GM12872 (cell line): ENCODE results near the gene PITPNM3.
A peak's percentile ranks its signal among the peaks of the same experiment; 100 is the strongest.

Source experiments
- CTCF ChIP-seq: IDR thresholded peaks from 3 replicates; pipeline ENCODE4 v1.5.1; 2011; ENCODE audit warnings: low read depth, mild to moderate bottlenecking, low read length, moderate library complexity; ENCODE audit not compliant: insufficient read depth

The PITPNM3 gene

GRCh38 chr17:6413065-6413464, 143.3 kb downstream of the PITPNM3 start:
- TF ChIP-seq CTCF = peak; percentile 57

- TF ChIP-seq CTCF = no peak
Observed at GRCh38 chr17:6408735-6409134, 147.6 kb downstream of the PITPNM3 start.

DNA sequence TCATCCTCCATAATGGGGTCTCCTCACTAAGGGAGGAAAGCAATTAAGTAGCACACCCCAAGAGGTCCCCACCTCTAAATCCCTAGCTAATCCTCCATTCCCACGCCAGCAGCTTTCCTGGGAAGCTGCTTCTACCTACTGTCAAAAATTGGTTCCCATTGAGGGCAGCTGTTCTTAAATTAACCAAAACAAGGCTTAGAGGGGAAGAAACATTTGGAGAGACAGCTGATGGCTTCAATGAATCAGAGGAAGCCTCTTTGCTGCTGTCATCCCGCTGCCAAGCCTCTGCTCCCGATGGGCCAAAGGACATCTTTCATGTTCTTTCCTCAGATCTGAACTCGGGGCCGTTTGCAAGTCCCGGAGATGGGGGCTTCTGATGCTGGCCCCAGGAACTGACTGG, 148.1 kb downstream of the PITPNM3 start:
- no peak for TF ChIP-seq CTCF

DNA sequence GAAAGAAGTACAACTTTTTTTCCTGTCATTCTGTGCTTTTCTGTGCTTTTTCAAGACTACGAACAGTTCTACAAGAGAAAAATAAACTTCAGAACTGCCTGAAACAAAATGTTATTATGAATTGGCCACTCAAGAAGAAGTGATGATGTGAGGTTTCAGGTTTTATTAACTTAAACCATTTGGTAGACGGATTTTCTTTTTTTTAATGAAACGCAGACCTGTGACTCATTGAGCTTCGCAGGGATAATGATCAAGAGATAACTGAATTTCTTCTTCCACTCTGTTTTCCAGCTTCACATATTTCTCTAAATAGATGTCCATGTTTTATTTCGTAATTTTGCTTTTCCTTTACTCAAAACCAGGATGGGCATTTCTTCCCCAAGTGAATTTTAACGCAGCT, 154.1 kb downstream of the PITPNM3 start:
- TF ChIP-seq CTCF = no peak
